Measurements from ENCODE around the gene PTCH2.
A peak's percentile ranks its signal among the peaks of the same experiment; 100 is the strongest.

Gene PTCH2

GRCh38 chr1:44785029-44785380, 58.0 kb downstream of the PTCH2 start:
- Histone ChIP-seq H3F3A (ENCODE audit: control insufficient read depth, insufficient read depth) (peaks cover 63% of the 10 kb centered on the region), H3K9me2 (replicated peaks; ENCODE audit: control insufficient read depth, low read length) (no peaks in the 10 kb centered on the region), H3K27ac (ENCODE audit: low read depth, low read length) (peak overlapping the region; percentile 2; the same call in 1 of the 2 replicates), H3K36me3 (ENCODE audit: control insufficient read depth, low read length) (peaks cover 22% of the 10 kb centered on the region), H3K4me3 (ENCODE audit: low read length) (peak overlapping the region; percentile 68), H4K20me1 (ENCODE audit: control insufficient read depth, insufficient read depth, low read depth, low read length) (no peaks in the 10 kb centered on the region), H3K79me2 (ENCODE audit: control insufficient read depth, low read length) (no peaks in the 10 kb centered on the region), H3K9me3 (ENCODE audit: control insufficient read depth, insufficient read depth, low read length) (no peaks in the 10 kb centered on the region), H3K27me3 (ENCODE audit: control insufficient read depth, low read length) (no peaks in the 10 kb centered on the region), H3K4me2 (ENCODE audit: low read length) (peak overlapping the region; percentile 74), H3K4me1 (ENCODE audit: control insufficient read depth, low read length) (peaks cover 43% of the 10 kb centered on the region)
- TF ChIP-seq CTCF (IDR thresholded peaks at IDR 0.05; ENCODE audit: low read depth, low read length, poor library complexity, severe bottlenecking): peak; percentile 35
- no peak for TF ChIP-seq EZH2phosphoT487 (IDR thresholded peaks at IDR 0.05; ENCODE audit: borderline replicate concordance, low read length)

DNA sequence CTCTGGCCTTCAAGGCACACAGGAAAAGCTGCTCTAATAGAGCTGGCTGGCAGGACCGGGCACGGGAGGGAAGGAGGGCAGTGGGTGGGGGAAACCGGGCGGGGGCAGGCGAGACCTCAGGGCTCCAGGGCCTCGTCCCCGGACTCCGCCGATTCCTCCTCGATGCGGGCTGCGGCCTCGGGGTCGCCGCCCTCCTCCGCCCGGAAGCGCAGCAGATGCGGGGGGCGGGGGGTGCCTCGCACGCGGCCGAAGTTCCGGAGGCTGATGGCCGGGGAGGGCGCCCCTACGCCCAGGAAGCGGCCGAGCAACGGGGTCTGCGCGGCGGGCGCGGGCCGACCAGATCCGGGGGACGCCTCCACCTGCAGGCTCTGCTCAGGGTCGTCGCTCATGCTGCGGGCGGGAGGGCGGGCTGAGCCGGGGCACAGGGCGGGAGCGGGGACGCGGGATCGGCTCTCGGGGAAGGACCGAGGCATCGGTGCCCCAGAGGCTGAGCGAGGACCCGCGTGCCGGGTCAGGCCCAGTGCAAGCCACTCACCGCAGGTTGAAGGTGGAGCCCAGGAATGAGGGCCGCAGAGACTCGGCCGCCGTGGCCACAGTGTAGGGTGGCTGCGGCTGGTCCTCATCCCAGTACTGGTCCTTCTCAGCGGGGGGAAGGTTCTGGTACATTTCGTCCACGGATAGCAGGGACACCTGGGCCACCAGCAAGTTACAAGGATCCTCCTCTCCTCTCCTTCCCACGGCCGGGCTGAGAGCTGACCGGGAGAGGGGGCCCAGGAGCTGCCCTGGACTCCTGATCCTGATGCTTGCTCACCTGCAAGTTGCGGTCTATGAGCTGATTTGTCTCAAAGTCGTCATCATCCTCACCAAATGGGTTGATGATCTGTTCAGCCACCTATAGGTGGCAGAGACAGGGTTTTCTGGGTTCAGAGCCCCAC, 58.7 kb downstream of the PTCH2 start:
- H3K79me2 ChIP-seq (ENCODE audit: control insufficient read depth, low read length): no peaks in the 10 kb centered on the region
- H3K36me3 ChIP-seq (ENCODE audit: control insufficient read depth, low read length): peaks cover 29% of the 10 kb centered on the region
- H3K27me3 ChIP-seq (ENCODE audit: control insufficient read depth, low read length): no peaks in the 10 kb centered on the region
- H3K9me2 ChIP-seq (replicated peaks; ENCODE audit: control insufficient read depth, low read length): no peaks in the 10 kb centered on the region
- H4K20me1 ChIP-seq (ENCODE audit: control insufficient read depth, insufficient read depth, low read depth, low read length): no peaks in the 10 kb centered on the region
- peak overlapping the region; percentile 46 for H3K27ac ChIP-seq (ENCODE audit: low read depth, low read length)
- no peak for TF ChIP-seq EZH2phosphoT487 (IDR thresholded peaks at IDR 0.05; ENCODE audit: borderline replicate concordance, low read length)
- peak; percentile 60 for TF ChIP-seq CTCF (IDR thresholded peaks at IDR 0.05; ENCODE audit: low read depth, low read length, poor library complexity, severe bottlenecking)
- peaks cover 43% of the 10 kb centered on the region for H3K4me1 ChIP-seq (ENCODE audit: control insufficient read depth, low read length)
- H3K4me2 ChIP-seq (ENCODE audit: low read length): peak overlapping the region; percentile 74
- peaks cover 66% of the 10 kb centered on the region for H3F3A ChIP-seq (ENCODE audit: control insufficient read depth, insufficient read depth)
- H3K9me3 ChIP-seq (ENCODE audit: control insufficient read depth, insufficient read depth, low read length): no peaks in the 10 kb centered on the region
- H3K4me3 ChIP-seq (ENCODE audit: low read length): peak overlapping the region; percentile 68

- H3K4me3 ChIP-seq (ENCODE audit: low read length): peak overlapping the region; percentile 68
- TF ChIP-seq CTCF (IDR thresholded peaks at IDR 0.05; ENCODE audit: low read depth, low read length, poor library complexity, severe bottlenecking) (no peak), EZH2phosphoT487 (IDR thresholded peaks at IDR 0.05; ENCODE audit: borderline replicate concordance, low read length) (no peak)
- no peaks in the 10 kb centered on the region for H3K27me3 ChIP-seq (ENCODE audit: control insufficient read depth, low read length)
- H3F3A ChIP-seq (ENCODE audit: control insufficient read depth, insufficient read depth): peaks cover 71% of the 10 kb centered on the region
- peaks cover 36% of the 10 kb centered on the region for H3K36me3 ChIP-seq (ENCODE audit: control insufficient read depth, low read length)
- H3K79me2 ChIP-seq (ENCODE audit: control insufficient read depth, low read length): peaks cover 5% of the 10 kb centered on the region; the same call in 1 of the 2 replicates
- H3K27ac ChIP-seq (ENCODE audit: low read depth, low read length): peak overlapping the region; percentile 46
- peaks cover 43% of the 10 kb centered on the region for H3K4me1 ChIP-seq (ENCODE audit: control insufficient read depth, low read length)
- peak overlapping the region; percentile 74 for H3K4me2 ChIP-seq (ENCODE audit: low read length)
- no peaks in the 10 kb centered on the region for H3K9me3 ChIP-seq (ENCODE audit: control insufficient read depth, insufficient read depth, low read length)
- H4K20me1 ChIP-seq (ENCODE audit: control insufficient read depth, insufficient read depth, low read depth, low read length): no peaks in the 10 kb centered on the region
- no peaks in the 10 kb centered on the region for H3K9me2 ChIP-seq (replicated peaks; ENCODE audit: control insufficient read depth, low read length)
Measured at GRCh38 chr1:44783697-44784093, 59.4 kb downstream of the PTCH2 start.

All from DOHH2 (cell line).